ENCODE data around the gene HEMGN.

DNA sequence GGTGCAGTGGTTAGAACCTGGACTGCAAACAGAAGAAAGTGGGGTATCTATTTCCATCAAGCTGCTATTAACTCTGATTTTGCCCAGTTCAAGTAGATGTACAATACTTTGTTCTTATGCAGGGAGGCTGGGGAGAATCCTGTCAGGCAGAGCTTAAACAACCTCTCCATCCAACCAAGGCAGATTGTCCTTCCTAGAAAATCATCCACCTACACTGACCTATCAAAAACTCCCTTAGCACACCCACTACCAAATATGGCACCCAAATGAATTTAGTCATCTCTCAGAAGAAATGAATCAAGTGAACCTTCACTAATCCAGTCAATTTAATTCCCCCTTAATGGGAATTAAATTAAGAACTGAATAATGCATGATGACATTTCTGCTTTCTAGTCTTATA, 18.4 kb upstream of the HEMGN start:
- TF ChIP-seq, protein P1, sequence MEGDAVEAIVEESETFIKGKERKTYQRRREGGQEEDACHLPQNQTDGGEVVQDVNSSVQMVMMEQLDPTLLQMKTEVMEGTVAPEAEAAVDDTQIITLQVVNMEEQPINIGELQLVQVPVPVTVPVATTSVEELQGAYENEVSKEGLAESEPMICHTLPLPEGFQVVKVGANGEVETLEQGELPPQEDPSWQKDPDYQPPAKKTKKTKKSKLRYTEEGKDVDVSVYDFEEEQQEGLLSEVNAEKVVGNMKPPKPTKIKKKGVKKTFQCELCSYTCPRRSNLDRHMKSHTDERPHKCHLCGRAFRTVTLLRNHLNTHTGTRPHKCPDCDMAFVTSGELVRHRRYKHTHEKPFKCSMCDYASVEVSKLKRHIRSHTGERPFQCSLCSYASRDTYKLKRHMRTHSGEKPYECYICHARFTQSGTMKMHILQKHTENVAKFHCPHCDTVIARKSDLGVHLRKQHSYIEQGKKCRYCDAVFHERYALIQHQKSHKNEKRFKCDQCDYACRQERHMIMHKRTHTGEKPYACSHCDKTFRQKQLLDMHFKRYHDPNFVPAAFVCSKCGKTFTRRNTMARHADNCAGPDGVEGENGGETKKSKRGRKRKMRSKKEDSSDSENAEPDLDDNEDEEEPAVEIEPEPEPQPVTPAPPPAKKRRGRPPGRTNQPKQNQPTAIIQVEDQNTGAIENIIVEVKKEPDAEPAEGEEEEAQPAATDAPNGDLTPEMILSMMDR (IDR thresholded peaks at IDR 0.05; ENCODE audit: low read length) = no peak
- TF ChIP-seq EZH2 (optimal IDR thresholded peaks at IDR 0.05; ENCODE audit: low read depth, low read length) = no peak
